HepG2 (cell line): ENCODE results near the gene SMIM30. TPM values are rescaled to one million over a fixed set of nuclear protein-coding genes. Genes with fewer than 3 reads are reported as not detected.

Experiments used
- ARID3A ChIP-seq: IDR thresholded peaks from 2 replicates; pipeline ENCODE4 v1.6.1; 2012; ENCODE audit warnings: low read depth, low read length, improper control_type of control experiment
- ATF1 ChIP-seq: IDR thresholded peaks from 2 replicates; pipeline ENCODE4 v1.6.1; 2016; ENCODE audit warnings: mild to moderate bottlenecking, control low read depth
- BRD4 ChIP-seq: sonication (generic); formaldehyde crosslinking; IDR thresholded peaks from 2 replicates; pipeline ENCODE4 v1.4.0; 2020; ENCODE audit warnings: missing genetic modification reagents
- CEBPG ChIP-seq: IDR thresholded peaks from 2 replicates; pipeline ENCODE4 v1.6.1; 2016
- ERF ChIP-seq: IDR thresholded peaks from 2 replicates; pipeline ENCODE4 v1.6.1; 2018; ENCODE audit warnings: missing biosample characterization, missing genetic modification reagents
- FIP1L1 ChIP-seq: fragments of 200-400 bp; formaldehyde crosslinking; IDR thresholded peaks from 2 replicates; pipeline ENCODE4 v1.6.1; 2018; ENCODE audit warnings: low read depth, mild to moderate bottlenecking, low read length, moderate library complexity, borderline replicate concordance; ENCODE audit not compliant: insufficient read depth
- HIVEP1 ChIP-seq: sonication (generic); formaldehyde crosslinking; IDR thresholded peaks from 2 replicates; pipeline ENCODE4 v1.4.0; 2020; ENCODE audit warnings: mild to moderate bottlenecking, missing genetic modification reagents
- KDM5A ChIP-seq: fragments of 200-600 bp; sonication (generic); IDR thresholded peaks from 2 replicates; pipeline ENCODE4 v1.7.0; 2018; ENCODE audit warnings: antibody characterized with exemption, mild to moderate bottlenecking, low read length, borderline replicate concordance
- NFKBIZ ChIP-seq: IDR thresholded peaks from 2 replicates; pipeline ENCODE4 v1.6.1; 2018; ENCODE audit warnings: missing genetic modification reagents, missing compliant biosample characterization
- PBX2 ChIP-seq: IDR thresholded peaks from 2 replicates; pipeline ENCODE4 v1.6.1; 2016; ENCODE audit warnings: control low read depth
- PTBP1 ChIP-seq: fragments of 200-400 bp; formaldehyde crosslinking; IDR thresholded peaks from 2 replicates; pipeline ENCODE4 v1.6.1; 2018; ENCODE audit warnings: low read length, low read depth; ENCODE audit not compliant: poor library complexity, severe bottlenecking
- RAD21 ChIP-seq: fragments of 450-650 bp; formaldehyde crosslinking; IDR thresholded peaks from 2 replicates; pipeline ENCODE4 v1.5.0; 2020; ENCODE audit warnings: mild to moderate bottlenecking
- REPIN1 ChIP-seq: sonication (generic); formaldehyde crosslinking; IDR thresholded peaks from 2 replicates; pipeline ENCODE4 v1.8.0; 2022; ENCODE audit warnings: missing genetic modification reagents, low read depth, mild to moderate bottlenecking, borderline replicate concordance
- TAF15 ChIP-seq: fragments of 200-400 bp; formaldehyde crosslinking; IDR thresholded peaks from one replicate; pipeline ENCODE4 v1.6.1; 2018; ENCODE audit warnings: mild to moderate bottlenecking, low read depth, low read length; ENCODE audit not compliant: poor library complexity, severe bottlenecking
- TBL1XR1 ChIP-seq: fragments of 150-350 bp; IDR thresholded peaks from 2 replicates; pipeline ENCODE4 v1.6.1; 2014; ENCODE audit warnings: borderline replicate concordance, low read length; ENCODE audit not compliant: partially characterized antibody
- TBX2 ChIP-seq: sonication (generic); formaldehyde crosslinking; IDR thresholded peaks from 2 replicates; pipeline ENCODE4 v1.5.0; 2020; ENCODE audit warnings: missing genetic modification reagents, mild to moderate bottlenecking, borderline replicate concordance
- TEAD2 ChIP-seq: sonication (generic); formaldehyde crosslinking; IDR thresholded peaks from 2 replicates; pipeline ENCODE4 v1.9.0; 2021; ENCODE audit warnings: missing genetic modification reagents
- THAP7 ChIP-seq: sonication (generic); formaldehyde crosslinking; IDR thresholded peaks from 2 replicates; pipeline ENCODE4 v1.8.1; 2023; ENCODE audit warnings: mild to moderate bottlenecking, missing genetic modification reagents
- TSC22D2 ChIP-seq: sonication (generic); formaldehyde crosslinking; IDR thresholded peaks from 2 replicates; pipeline ENCODE4 v1.5.1; 2020; ENCODE audit warnings: missing genetic modification reagents, mild to moderate bottlenecking, borderline replicate concordance
- U2AF2 ChIP-seq: fragments of 200-400 bp; formaldehyde crosslinking; IDR thresholded peaks from 2 replicates; pipeline ENCODE4 v1.6.1; 2017; ENCODE audit warnings: low read depth, mild to moderate bottlenecking, low read length
- XBP1 ChIP-seq: sonication (generic); formaldehyde crosslinking; IDR thresholded peaks from 2 replicates; pipeline ENCODE4 v1.5.0; 2020; ENCODE audit warnings: missing genetic modification reagents
- ZBTB38 ChIP-seq: sonication (generic); formaldehyde crosslinking; IDR thresholded peaks from 2 replicates; pipeline ENCODE4 v1.5.1; 2020; ENCODE audit warnings: mild to moderate bottlenecking, missing genetic modification reagents
- ZFY ChIP-seq: sonication (generic); formaldehyde crosslinking; IDR thresholded peaks from 2 replicates; pipeline ENCODE4 v1.4.0; 2020; ENCODE audit warnings: missing genetic modification reagents
- ZNF766 ChIP-seq: sonication (generic); formaldehyde crosslinking; IDR thresholded peaks from 2 replicates; pipeline ENCODE4 v1.5.0; 2020; ENCODE audit warnings: missing genetic modification reagents, borderline replicate concordance
- ZSCAN21 ChIP-seq: sonication (generic); formaldehyde crosslinking; IDR thresholded peaks from 2 replicates; pipeline ENCODE4 v1.8.0; 2022; ENCODE audit warnings: mild to moderate bottlenecking, missing genetic modification reagents, moderate library complexity, borderline replicate concordance
- polyA plus RNA-seq, 8 experiments: library from polyadenylated mRNA; depleted of rRNA in 3 of 8; stranded (reverse) in 7 of 8; unstranded in 1 of 8; fragments of >200 nt; fragmentation: Illumina TruSeq in 4 of 8; extraction: Trizol in 4 of 8; gene quantifications; 2 replicates each; pipeline versions ENCODE4 v1.2.1 to v1.2.3, GENCODE V29; 2011 to 2016; ENCODE audit warnings: low read depth in 4 of 8, missing spikeins in 1 of 8, mixed read lengths in 1 of 8; ENCODE audit not compliant: insufficient read depth in 1 of 8
- total RNA-seq, 5 experiments: library from RNA; depleted of rRNA; stranded (reverse); fragments of >200 nt; fragmentation: Illumina TruSeq; extraction: Trizol; gene quantifications; 2 replicates each; pipeline ENCODE4 v1.2.3, GENCODE V29; 2016; ENCODE audit warnings: low read depth in 1 of 5

Gene SMIM30
- total and polyA plus RNA-seq, 2 of the 13 experiments (the other 11 are each of a cell fraction or from before 2014, with no cell fraction given): 23.5 to 25.2 TPM

- TF ChIP-seq ARID3A (no peak), NFKBIZ (CRISPR knock-in tag) (no peak), TSC22D2 (CRISPR knock-in tag) (no peak), XBP1 (no peak), TBL1XR1 (no peak), BRD4 (0 out of 2 replicates have a peak, but pooled peaks have one; percentile 33), CEBPG (CRISPR knock-in tag) (no peak), REPIN1 (CRISPR knock-in tag) (no peak), KDM5A (no peak), PTBP1 (no peak), ZSCAN21 (CRISPR knock-in tag) (no peak), ERF (CRISPR knock-in tag) (no peak), ZNF766 (CRISPR knock-in tag) (no peak), TBX2 (peak; percentile 16; the same call in 1 of the 2 replicates), THAP7 (CRISPR knock-in tag) (no peak), ZFY (CRISPR knock-in tag) (0 out of 2 replicates have a peak, but pooled peaks have one; percentile 31), RAD21 (no peak), ATF1 (CRISPR knock-in tag) (peak; percentile 84), TEAD2 (CRISPR knock-in tag) (no peak), FIP1L1 (no peak), PBX2 (CRISPR knock-in tag) (no peak), TAF15 (no peak), U2AF2 (no peak), HIVEP1 (0 out of 2 replicates have a peak, but pooled peaks have one; percentile 29), ZBTB38 (CRISPR knock-in tag) (peak; percentile 54; the same call in 1 of the 2 replicates)
These were observed at the start of gene SMIM30 (continued) for GRCh38 chr7:113118074-113118959.
